Lower leg skin (tissue), 3 donors: Measurements from ENCODE around the gene RPS27L.

ENCODE experiments used
- CTCF ChIP-seq, 3 donors: fragments of 450-650 bp; IDR thresholded peaks; one replicate each; pipeline ENCODE4 v1.5.1; 2016; ENCODE audit warnings: antibody characterized with exemption in 3 of 3, mild to moderate bottlenecking in 3 of 3, moderate library complexity in 2 of 3
- POLR2A ChIP-seq, 2 donors: fragments of 450-650 bp; IDR thresholded peaks; one replicate each; pipeline ENCODE4 v1.6.1; 2016 to 2017; ENCODE audit warnings: antibody characterized with exemption in 2 of 2, mild to moderate bottlenecking in 1 of 2, moderate library complexity in 1 of 2

DNA sequence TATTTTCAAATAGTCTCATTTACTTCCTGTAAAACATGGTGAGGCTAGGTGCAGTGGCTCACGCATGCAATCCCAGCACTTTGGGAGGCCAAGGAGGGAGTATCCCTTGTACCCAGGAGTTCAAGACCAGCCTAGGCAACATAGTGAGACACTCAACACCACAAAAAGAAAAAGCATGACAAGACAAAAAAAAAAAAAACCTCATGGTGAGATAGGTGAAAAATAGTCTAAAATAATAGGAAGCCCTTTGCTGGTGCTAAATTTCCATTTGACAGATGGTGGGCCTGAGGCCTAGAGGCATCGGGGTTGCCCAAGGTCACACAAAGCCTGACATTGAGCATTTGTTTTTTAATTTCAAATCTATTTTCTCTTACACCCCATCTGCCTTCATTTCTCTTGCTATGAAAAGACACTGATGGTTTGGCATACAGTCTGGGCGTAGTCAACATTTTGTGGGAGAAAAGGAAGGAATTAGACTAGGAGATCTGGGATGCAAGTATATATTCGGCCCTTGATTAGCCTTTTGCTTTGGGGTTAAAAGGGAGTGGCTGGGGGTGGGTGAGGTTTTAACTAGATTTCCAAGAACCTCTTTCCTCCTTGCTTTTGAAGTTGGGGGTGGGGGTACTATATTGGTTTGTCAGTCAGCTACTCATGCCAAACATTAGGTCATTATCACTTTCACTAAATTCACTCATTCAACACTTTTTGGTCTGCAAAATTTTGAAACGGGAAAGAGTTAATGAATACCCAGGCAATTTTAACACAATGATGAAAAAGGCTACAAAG, 43.4 kb upstream of the RPS27L start:
- TF ChIP-seq POLR2A (IDR thresholded peaks at IDR 0.05) (no peak), CTCF (IDR thresholded peaks at IDR 0.05) (no peak)
